GM12872 (cell line): Measurements from ENCODE around the gene TEX264.

Source experiments
- TF ChIP-seq, protein P1 (sequence below): IDR thresholded peaks from 3 replicates; pipeline ENCODE4 v1.5.1; 2011; ENCODE audit warnings: low read depth, mild to moderate bottlenecking, low read length, moderate library complexity; ENCODE audit not compliant: insufficient read depth

TEX264 gene

GRCh38 chr3:51678641-51679040 lies 7.6 kb downstream of the TEX264 start:
- TF ChIP-seq, protein P1, sequence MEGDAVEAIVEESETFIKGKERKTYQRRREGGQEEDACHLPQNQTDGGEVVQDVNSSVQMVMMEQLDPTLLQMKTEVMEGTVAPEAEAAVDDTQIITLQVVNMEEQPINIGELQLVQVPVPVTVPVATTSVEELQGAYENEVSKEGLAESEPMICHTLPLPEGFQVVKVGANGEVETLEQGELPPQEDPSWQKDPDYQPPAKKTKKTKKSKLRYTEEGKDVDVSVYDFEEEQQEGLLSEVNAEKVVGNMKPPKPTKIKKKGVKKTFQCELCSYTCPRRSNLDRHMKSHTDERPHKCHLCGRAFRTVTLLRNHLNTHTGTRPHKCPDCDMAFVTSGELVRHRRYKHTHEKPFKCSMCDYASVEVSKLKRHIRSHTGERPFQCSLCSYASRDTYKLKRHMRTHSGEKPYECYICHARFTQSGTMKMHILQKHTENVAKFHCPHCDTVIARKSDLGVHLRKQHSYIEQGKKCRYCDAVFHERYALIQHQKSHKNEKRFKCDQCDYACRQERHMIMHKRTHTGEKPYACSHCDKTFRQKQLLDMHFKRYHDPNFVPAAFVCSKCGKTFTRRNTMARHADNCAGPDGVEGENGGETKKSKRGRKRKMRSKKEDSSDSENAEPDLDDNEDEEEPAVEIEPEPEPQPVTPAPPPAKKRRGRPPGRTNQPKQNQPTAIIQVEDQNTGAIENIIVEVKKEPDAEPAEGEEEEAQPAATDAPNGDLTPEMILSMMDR: no peak

GRCh38 chr3:51679318-51679717 lies 8.3 kb downstream of the TEX264 start:
- TF ChIP-seq, protein P1: no peak

GRCh38 chr3:51679777-51680176 lies 8.7 kb downstream of the TEX264 start:
- TF ChIP-seq, protein P1: no peak

GRCh38 chr3:51680196-51680595 lies 9.1 kb downstream of the TEX264 start:
- TF ChIP-seq, protein P1: no peak

DNA sequence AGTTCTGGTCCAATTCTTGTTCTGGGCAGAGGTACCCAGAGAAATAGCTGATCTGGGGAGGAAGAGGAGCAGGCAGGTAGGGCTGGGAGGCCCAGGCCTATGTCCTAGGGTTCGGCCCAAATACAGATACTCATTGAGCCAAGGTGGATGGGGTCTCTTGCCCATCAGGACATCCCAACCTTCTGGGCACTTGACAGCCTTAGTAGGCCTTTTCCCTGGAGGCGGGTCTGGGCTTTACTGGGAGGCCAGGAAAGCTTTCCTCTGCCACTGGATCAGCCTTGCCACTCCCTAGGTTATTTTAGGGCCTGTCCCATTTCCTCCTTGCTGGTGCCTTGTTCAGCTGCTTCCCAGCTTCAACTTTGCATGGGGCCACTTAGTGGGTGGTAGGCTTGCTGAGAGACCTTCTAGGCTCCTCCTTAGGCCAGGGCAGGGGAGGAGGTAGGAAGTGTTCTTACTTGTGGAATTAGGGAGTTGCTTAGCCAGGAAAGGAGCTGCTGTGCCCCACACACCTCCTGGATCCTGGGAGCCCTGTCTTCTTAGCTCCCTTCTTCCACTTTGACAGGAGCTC lies 9.7 kb downstream of the TEX264 start:
- TF ChIP-seq, protein P1: no peak

DNA sequence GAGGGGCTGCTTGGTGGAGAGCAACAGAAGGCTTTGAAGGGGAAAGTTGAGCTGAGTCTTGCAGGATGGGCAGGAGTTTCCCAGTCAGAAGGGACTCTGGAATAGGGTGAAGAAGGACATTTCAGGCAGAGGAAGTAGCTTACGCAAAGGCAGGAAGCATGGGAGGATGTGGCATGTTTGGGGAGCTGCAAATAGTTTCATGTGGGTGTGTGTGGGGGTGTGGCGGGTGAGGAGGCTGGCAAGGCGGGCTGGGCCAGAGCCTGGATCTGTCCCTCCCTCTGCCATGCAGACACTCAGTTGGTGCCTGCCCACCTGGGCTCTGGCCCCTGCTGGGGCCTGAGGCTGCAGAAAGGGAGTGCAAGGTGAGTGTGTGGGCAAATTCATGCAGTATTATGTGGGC lies 10.4 kb downstream of the TEX264 start:
- TF ChIP-seq, protein P1: no peak

- TF ChIP-seq, protein P1: peak; percentile 90
Measured at GRCh38 chr3:51682079-51682478, 11.0 kb downstream of the TEX264 start.
